K562 (cell line): Measurements from ENCODE around the gene LRIT1.

Experiments used
- NFRKB ChIP-seq: fragments of 450-650 bp; IDR thresholded peaks from 2 replicates; pipeline ENCODE4 v1.6.1; 2016; ENCODE audit warnings: low read depth
- POLR2AphosphoS2 ChIP-seq: IDR thresholded peaks from 2 replicates; pipeline ENCODE4 v1.6.1; 2012; ENCODE audit warnings: low read length, improper control_type of control experiment
- RB1 ChIP-seq: fragments of 450-650 bp; IDR thresholded peaks from 2 replicates; pipeline ENCODE4 v1.6.1; 2017; ENCODE audit warnings: low read depth, mild to moderate bottlenecking
- TAF1 ChIP-seq: IDR thresholded peaks from 2 replicates; pipeline ENCODE4 v1.6.1; 2011; ENCODE audit warnings: mild to moderate bottlenecking, low read length, moderate library complexity; ENCODE audit not compliant: insufficient read depth, control insufficient read depth, severe bottlenecking; ENCODE audit errors: extremely low read depth

GRCh38 chr10:84190621-84191020 is 50.7 kb downstream of the LRIT1 start:
- TF ChIP-seq TAF1, result no peak
- no peak for TF ChIP-seq NFRKB
- no peak for TF ChIP-seq POLR2AphosphoS2
- TF ChIP-seq RB1, result no peak
